Breast epithelium (tissue), 3 donors: ENCODE data around the gene NFKB1.

Experiments
- POLR2A ChIP-seq: fragments of 450-650 bp; IDR thresholded peaks from one replicate; pipeline ENCODE4 v1.6.1; 2016; ENCODE audit warnings: antibody characterized with exemption, mild to moderate bottlenecking, moderate library complexity
- TF ChIP-seq, protein P1 (sequence below), 3 donors: fragments of 450-650 bp; IDR thresholded peaks; one replicate each; pipeline ENCODE4 v1.5.1; 2016 to 2017; ENCODE audit warnings: antibody characterized with exemption in 3 of 3, mild to moderate bottlenecking in 3 of 3, moderate library complexity in 3 of 3

- TF ChIP-seq, protein P1, sequence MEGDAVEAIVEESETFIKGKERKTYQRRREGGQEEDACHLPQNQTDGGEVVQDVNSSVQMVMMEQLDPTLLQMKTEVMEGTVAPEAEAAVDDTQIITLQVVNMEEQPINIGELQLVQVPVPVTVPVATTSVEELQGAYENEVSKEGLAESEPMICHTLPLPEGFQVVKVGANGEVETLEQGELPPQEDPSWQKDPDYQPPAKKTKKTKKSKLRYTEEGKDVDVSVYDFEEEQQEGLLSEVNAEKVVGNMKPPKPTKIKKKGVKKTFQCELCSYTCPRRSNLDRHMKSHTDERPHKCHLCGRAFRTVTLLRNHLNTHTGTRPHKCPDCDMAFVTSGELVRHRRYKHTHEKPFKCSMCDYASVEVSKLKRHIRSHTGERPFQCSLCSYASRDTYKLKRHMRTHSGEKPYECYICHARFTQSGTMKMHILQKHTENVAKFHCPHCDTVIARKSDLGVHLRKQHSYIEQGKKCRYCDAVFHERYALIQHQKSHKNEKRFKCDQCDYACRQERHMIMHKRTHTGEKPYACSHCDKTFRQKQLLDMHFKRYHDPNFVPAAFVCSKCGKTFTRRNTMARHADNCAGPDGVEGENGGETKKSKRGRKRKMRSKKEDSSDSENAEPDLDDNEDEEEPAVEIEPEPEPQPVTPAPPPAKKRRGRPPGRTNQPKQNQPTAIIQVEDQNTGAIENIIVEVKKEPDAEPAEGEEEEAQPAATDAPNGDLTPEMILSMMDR (IDR thresholded peaks at IDR 0.05): no peak
- no peak for TF ChIP-seq POLR2A
Observed at GRCh38 chr4:102511830-102512605, 10.9 kb downstream of the NFKB1 start.
